HG03558 (cell line): ENCODE measurements around the gene NME3.
"Not testable (repeated sequence)": the region's sequence is repeated elsewhere in the genome, so short reads cannot be mapped to it uniquely, and the experiment has no call there.

Experiments
- ATAC-seq: cut with Tn5 transposase; IDR thresholded peaks from one replicate; pipeline ENCODE4 v1.9.1; 2021; ENCODE audit warnings: moderate number of reproducible peaks; ENCODE audit not compliant: unreplicated experiment; ENCODE audit errors: extremely low read depth

The NME3 gene

DNA sequence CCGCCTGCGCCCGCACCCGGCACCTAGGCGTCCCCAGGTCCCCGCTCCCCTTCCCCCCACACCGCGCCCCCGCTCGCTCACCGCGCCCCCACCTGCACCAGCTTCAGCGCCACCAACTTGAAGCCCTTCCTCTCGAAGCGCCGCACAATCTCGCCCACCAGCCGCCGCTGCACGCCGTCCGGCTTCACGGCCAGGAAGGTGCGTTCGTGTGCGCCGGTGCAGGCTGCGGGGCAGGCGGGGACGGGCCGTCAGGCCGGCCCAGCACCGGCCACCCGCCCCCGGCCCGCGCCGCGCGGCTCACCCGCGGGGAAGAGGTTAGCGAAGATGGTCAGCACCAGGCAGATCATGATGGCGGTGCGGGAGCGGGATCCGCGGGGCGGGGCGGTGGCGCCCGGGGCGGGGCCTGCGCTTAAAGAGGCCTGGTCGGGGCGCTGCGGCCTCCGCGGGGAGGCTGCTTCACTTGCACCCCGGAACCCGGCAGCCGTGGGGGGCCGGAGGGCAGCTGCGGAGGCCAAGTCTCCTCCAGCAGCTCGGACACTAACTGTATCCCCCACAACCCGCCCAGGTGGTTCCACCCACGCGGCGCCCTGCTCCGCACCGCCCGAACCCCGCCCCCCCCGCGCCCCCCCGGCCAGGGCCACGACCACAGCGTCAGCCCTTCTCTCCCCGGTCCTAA is at the start of gene NME3:
Gene NME3, minus strand, starts transcription at position 356 of the 676 bp plus-strand sequence. Its CDS starts 9 bp downstream, at position 347.
- no peak for ATAC-seq

DNA sequence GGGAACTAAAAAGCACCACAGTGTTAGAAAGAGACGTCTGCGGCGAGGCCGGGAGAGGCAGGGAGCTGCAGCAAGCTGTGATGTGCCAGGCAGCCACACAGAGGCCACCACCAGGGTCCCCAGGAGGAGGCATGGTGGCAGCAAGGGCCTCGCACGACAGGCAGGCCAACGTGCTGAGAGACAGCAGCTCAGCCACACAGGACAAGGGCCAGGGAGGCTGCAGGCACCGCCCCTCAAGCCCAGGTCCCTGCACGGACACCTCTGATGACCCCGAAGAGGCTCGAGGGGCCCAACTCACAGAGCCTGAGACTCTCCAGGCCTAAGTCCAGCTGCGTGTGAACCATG is 49.6 kb upstream of the NME3 start:
- ATAC-seq, result no peak

DNA sequence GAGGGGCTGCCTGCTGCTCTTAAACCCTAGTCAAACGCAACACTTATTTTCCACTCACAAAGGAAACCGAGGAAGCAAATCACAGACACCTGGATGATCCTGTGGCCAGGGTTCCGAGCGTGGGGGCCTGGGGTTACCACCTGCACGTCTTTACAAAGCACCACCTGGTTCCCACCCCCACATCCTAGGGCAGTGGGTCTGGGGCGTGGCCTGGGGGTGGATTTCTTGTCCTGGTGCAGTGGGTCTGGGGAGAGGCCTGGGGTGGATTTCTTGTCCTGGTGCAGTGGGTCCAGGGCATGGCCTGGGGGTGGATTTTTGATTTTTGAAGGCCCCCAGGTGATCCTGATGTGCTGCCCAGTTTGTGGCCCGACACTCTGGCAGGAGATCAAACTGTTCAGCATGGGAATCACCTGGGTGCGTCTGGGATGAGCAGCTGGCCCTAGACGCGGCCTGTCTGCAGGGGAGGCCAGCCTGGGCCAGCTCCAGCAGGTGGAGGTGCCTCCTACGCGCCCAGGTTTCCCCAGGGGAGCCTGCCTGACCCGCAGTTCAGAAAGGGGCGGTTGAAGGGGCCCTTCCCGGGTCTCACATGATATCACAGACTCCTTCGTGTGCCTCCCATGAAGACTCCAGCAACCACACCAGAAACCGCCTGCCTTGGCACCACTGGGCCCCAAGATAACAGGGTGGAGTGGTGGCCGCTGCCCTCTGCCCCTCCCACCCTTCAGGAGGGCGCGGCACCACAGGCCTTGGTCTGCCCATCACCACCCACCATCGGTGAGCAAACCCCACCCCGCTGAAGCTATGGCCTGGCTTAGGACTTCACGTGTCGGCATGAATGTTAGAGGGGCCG is 49.0 kb upstream of the NME3 start:
- no peak for ATAC-seq

DNA sequence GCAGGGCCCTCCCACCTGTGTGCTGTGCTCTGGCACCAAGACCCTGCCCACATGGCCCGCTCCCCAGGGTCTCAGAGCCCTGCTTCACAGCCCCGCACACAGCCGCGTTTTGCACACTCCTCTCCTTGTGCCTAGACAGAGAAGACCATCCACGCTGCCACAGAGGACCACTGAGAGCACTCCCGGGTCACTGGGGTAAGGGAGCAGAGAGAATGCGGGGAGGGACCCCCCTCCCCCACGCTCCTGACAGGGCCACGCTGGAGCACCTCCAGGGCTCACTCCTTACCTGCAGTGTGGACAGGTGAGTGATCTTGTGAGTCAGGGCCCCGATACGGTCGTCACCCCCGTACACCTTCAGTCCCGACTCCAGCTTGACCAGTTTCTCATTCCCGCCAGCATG is 48.3 kb upstream of the NME3 start:
- ATAC-seq, result no peak

DNA sequence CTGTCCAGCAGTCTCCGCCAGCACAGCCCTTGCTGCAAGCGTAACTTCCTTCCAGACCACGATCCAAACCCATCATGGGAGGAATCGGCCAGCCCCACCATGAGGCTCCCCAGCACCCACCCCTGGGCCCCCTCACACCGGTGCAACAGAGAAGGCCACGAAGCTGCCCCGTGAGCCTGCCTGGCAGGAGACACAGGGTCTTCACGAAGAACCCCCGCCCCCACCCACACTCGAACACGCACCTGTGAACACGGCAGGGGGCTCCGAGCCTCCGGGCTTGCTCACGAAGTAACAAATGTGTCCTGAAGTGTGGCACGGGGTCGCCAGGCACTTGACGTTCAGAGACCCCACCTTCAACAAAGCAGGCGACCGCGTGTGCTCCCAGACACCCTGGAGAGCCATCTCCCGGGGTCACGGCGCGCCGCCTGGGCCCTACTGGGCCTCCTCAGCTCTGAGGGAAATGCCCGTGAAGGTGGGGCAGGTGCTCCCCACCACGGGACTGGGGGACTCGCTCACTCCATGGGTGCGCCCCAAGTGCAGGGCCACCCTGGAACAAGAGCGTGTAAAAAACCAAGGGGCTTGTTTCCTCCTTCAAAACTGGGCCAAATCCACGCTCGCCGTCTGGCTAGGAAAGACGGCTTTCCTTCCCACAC is 47.7 kb upstream of the NME3 start:
- ATAC-seq, result no peak

DNA sequence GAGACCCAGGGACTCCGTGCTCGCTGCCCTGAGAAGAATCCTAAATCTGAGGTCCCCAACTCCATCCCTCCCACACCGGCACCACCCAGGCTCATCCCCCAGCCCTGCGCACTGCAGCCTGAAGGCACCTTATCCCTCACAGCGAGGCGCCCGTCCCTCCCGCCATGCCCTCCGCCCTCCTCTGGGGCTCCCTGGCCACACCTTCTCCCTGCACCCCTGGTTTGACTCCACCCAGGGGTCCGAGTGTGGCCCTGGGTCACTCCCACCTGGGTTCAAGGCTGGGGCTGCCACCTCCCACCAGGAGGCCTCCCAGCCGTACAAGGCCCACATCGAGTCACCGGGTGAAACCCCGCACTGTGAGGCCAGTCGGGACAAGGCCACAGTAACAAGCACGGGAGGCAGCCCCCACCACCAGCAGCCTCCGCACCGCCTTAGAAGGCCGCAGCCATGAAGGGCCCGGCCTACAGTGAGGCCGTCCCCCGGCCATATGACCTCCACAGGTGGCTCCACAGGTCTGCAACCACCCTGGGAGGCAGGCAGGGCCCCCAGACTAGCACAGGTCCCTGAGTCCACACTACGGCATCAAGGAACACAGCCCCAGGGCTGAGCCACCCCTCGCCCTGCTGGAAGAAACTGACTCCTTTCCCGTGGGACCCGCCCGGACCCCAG is 47.0 kb upstream of the NME3 start:
- ATAC-seq, result no peak

DNA sequence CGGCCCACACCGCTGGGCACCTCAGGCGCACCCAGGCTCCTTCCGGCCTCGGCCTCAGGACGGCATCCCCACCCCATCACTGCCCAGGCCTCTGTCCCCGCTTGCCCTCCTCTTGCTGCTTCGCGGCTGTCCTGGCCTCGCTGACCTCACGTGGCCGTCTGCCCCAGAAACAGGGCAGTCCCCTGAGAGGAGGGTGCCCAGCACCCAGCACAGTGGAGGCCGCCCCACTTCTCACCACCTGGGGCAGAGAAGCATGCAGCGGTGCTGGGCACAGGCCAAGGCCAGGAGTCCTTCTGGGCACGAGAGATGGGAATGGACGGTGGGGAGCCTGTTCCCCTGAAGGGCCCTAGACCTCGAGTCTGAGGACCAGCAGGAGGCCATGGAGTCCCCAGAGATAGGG is 46.4 kb upstream of the NME3 start:
- ATAC-seq, result no peak

DNA sequence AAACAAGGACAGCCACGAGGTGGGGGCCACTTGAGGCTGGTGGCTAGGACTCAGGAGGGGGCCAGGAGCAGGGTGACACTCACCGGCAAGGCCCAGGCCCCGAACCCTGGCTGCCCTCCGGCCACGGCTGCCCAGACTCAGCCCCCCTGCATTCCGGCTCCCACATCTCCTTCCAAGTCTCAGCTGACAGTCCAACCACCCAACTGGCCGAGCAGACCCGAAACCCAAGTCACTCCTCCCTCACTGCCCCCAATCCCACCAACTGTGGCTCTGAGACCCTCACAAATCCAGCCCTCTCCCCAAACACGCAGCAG is 45.9 kb upstream of the NME3 start:
- no peak for ATAC-seq

DNA sequence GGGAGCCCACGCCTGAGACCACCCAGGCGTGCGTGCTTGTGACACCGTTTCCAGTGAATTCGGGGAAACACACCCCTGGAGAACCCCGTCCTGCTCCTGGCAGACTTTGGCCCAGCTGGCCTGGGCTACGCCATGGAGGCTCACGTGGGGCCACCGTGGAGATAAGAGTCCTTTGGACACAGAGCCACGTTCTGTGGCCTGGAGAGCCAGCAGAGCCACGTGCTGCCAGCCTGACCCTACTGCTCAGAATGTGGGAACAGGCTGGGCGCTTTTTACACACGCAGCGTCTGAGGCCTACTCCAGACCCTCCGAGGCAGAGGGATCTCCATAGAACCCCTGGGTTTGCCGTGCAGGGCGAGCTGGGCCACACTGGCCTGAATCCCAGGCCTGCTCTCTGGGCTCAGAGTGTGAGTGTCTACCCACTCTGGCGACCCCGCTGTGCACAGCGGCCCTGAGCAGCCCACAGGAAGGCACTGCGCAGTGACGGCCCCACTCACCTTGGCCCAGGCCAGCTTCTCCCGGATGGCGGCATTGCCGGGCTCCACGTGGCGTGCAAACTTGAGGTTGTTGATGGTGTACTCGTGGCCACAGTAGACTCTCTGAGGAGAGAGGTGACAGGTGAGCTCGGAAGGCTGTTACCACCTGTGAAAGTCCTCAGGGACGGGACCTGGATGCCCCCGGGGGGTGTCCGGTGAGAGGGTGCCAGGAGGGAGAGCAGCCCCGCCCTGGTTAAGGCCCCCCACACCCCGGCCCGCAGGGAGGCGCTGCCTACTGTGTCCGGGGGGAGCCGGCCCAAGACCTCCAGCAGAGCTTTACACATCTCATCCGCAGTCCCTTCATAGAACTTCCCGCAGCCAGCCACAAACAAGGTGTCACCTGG is 45.3 kb upstream of the NME3 start:
- ATAC-seq, result no peak

DNA sequence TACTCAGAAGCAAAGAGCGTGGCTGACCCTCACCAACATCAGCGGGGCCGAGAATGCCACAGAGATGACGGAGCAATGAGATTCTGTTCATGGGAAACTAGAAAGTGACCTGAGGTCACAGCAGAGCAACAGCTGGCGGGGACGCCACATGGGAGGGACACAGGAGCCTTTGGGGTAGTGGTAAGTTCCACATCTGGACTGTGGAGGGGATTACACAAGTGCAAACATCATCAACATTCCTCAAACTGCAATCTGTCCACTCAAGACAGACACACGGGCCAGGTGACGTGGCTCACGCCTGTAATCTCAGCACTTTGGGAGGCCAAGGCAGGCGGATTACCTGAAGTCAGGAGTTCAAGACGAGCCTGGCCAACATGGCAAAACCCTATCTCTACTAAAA is 44.1 kb upstream of the NME3 start:
- ATAC-seq, result no peak

DNA sequence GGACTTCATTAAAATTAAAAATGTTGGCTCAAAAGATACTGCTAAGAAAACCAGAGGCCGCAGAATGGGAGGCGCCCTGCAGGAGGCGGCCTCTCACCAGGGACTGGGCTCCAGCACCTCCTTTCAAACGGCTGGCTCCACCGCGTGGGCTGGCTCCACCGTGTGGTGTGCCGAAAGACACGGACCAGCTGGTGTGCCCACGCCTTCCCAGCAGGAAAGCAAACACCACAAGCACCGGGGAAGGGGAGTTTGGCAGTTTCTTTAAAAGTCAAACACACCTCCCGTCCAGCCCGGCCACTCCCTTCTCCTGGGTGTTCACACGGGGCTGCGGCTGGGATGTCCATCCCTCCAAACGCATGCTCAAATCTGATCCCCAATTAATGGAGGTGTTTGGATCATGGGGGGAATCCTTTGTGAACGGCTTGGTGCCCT is 41.4 kb upstream of the NME3 start:
- ATAC-seq, result no peak

DNA sequence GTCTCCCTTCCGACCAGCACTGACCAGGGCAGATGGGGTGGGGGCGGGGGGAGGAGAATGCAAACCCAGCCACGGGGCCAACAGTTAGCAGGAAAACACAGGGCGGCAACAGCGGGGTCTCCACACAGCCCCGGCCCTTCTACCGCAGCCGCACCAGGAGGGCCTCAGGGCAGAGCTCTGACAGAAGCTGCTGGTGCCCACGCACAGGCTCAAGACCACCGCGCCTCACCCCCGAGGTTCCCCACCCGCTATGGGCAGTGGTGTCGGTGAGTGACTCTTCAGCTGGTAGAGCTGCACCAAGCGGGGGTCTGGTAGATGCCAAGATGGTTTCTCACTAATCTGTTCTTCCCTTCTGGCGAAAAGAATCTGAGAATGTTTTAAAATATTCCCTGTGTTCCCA is 39.2 kb upstream of the NME3 start:
- ATAC-seq, result no peak

DNA sequence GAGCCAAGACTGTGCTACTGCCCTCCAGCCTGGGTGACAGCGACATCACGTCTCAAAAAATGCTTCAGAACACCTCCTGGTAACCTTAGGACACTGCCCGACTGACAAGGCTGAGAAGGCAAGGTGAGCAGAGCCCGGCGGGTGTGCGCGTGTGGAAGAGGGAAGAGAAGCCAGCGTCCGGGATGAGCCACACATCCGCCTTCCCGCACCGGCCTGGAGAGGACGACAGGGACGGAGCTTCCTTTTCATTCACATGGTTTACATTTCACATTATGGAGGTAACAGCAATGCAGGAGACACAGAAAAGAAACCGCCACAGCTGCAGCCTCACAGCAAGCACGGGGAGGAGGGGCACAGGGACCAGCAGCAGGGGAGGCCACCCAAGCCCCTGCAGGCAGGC is 38.8 kb upstream of the NME3 start:
- ATAC-seq, result no peak

DNA sequence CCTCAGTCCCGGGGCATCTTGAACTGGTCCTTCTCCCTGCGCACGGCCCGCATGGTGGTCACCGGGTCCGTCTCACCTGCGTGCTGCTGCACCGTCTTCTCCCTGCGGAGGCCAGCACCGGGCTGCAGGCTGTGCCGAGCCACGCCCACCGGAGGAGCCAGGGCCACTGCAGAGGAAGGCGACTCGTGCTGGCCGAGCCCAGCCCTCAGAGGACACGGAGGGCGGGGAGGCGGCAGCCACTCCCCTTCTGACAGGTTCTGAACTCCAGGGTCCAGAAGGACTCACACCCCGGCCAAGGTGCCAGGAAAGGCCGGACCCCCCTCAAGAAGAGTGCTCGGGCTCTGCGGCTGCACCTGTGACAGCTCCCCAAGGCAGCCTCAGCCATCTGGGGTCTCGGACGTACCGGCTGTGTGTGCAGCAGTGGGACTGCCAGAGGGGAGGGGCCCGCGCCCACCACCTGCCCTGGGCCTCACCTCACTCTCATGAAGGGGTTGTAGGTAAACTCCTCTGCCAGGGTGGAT is 38.0 kb upstream of the NME3 start:
- no peak for ATAC-seq

DNA sequence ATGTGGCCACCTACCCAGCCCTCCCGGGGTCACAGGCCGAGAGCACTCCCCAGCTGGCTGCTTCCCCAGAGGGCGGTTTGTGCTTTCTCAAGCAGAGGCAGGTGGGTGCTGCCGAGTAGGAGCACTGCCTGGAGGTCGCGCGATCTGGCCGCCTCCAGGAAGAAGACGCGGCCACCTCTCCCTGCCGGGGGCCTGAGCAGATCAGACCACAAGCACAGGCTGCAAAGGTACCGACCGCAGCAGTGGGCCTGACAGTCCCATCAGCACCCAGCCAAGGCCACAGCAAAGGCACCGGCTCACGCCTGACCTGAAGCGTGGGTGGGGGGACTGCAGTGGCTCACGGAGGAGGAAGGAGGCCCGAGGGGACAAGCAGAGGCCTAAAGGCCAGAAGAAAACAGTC is 37.3 kb upstream of the NME3 start:
- ATAC-seq, result no peak

DNA sequence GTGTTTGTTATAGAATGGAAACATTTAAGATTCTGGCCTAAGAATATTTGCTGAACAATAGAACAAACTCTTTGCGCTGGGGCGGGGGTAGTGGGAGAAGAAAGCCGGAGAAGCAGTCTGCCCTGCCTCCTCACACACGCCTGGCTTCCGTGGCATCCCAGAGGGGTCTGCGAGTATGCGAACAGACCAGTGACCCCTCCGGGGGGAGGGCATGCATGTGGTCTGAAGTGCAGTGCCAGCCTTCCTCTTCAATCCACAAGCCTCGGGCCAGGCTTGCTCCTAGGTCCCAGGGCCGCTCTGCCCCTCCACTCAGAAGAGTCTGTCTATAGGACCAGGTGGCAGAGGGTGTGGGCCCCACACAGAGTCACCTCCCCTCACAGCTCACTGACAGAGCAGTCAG is 36.3 kb upstream of the NME3 start:
- ATAC-seq, result no peak

DNA sequence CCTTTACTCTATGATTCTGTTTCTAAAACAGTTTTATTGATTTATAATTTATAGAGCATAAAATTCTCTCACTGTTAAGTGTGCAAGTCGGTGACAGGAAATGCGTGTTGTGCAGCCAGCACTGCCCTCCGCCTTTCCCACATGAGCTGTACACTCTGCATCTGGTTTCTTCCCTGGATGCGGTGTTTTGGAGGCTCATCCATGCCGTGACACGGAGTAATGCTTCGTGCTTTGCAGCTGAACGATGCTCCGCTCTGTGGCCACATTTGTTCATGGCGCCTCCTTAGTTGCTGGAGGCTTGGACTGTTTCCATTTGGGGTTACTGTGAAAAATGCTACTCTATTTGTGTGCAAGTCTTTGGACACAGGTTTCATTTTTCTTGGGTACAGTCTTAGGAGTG is 29.4 kb upstream of the NME3 start:
- ATAC-seq, result no peak

DNA sequence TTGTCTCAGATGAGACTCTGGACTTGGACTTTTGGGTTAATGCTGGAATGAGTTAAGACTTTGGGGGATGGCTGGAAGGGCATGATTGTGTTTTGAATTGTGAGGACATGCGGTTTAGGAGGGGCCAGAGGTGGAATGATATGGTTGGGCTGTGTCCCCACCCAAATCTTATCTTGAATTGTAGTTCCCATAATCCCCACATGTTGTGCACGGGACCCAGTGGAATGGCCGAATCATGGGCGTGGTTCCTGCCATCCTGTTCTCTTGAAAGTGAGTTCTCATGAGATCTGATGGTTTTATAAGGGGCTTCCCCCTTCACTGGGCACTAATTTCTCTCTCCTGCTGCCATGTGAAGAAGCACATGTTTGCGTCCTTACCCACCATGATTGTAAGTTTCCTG is 27.9 kb upstream of the NME3 start:
- not testable (repeated sequence) for ATAC-seq

DNA sequence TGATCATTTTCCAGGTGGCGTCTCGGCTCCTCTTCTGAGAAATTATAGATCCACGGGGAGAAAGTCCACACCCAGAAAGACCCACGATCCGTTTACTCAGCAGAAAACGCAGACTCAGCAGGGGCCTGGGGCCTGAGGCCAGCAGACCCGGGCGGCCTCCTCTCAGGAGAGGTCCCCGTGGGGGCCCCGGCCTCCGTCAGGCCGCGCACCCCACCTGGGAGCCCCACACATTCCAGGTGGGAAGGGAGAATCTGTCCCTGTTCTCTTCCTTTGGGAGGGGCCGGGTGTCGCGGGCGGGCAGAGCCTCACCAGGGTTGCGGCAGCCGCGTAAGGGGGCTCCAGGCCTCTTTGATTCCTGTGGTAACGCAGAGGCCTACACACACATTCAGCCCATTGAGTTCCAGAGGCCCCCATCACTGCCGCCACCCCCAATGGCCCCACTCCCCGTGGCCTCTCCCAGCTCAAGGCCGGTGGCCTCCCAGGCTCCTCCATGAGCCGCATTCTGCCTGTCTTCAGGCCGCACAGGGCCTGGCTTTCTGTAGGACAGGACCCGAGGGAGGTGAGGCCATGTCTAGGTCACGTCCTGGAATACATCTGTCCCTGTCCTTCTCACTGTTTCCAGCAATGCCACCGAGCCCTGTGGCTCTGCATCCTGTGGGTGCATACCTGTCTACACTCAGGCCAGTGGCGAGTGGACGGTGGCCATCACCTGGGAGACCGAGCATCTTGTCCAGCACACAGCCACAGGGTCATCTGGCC is 23.7 kb upstream of the NME3 start:
- ATAC-seq, result no peak
